GM12875 (cell line): ENCODE results near the gene NLRP3.
"Not testable (repeated sequence)": the region's sequence is repeated elsewhere in the genome, so short reads cannot be mapped to it uniquely, and the experiment has no call there.

Experiments
- H3K4me3 ChIP-seq: one replicate; pipeline ENCODE4 v1.5.1; 2011; ENCODE audit warnings: low read depth, low read length, control low read depth
- TF ChIP-seq, protein P1 (sequence below): IDR thresholded peaks from 2 replicates; pipeline ENCODE4 v1.5.1; 2011; ENCODE audit warnings: low read depth, mild to moderate bottlenecking, control low read depth, inconsistent platforms, low read length, moderate library complexity, borderline replicate concordance; ENCODE audit not compliant: insufficient read depth

Gene NLRP3

DNA sequence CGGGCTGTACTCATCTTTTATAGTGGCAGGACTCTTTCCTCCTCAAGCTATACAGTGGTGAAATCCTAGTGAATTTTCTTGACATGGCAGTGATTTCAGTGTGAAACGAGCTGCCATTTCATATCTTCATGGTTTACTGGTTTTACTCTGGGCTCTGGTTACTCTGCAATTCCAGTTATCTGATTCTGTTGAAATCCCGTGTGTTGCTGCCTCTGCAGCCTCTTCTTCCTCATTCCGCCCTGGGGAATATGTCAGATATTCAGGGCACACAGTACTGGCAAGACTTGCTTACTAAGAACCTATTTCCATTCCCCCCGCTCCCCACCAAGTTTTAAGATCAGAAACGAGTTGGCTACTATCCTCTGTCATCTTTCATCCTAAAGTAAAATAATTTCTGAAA, 49.8 kb downstream of the NLRP3 start:
- TF ChIP-seq, protein P1, sequence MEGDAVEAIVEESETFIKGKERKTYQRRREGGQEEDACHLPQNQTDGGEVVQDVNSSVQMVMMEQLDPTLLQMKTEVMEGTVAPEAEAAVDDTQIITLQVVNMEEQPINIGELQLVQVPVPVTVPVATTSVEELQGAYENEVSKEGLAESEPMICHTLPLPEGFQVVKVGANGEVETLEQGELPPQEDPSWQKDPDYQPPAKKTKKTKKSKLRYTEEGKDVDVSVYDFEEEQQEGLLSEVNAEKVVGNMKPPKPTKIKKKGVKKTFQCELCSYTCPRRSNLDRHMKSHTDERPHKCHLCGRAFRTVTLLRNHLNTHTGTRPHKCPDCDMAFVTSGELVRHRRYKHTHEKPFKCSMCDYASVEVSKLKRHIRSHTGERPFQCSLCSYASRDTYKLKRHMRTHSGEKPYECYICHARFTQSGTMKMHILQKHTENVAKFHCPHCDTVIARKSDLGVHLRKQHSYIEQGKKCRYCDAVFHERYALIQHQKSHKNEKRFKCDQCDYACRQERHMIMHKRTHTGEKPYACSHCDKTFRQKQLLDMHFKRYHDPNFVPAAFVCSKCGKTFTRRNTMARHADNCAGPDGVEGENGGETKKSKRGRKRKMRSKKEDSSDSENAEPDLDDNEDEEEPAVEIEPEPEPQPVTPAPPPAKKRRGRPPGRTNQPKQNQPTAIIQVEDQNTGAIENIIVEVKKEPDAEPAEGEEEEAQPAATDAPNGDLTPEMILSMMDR: no peak
- no peak overlapping the region for H3K4me3 ChIP-seq

DNA sequence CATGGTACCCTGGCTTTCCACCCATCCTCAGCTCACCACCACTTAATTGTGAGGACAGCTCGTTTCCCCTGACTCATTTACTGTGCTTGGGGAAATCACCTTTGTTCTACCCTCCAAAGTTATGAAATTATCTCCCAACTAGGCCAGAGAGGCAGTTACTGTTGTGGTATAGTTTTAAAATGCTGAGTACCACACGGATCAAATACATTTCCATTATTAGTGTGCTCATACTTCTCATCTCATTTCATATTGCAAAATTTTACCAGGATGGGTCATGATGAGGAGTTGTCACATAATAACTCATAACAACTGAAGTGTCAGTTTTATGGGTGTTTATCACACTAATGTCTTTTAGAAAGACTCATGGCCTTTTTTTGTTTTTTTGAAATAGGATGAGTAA, 51.2 kb downstream of the NLRP3 start:
- TF ChIP-seq, protein P1: no peak
- H3K4me3 ChIP-seq: no peak overlapping the region

DNA sequence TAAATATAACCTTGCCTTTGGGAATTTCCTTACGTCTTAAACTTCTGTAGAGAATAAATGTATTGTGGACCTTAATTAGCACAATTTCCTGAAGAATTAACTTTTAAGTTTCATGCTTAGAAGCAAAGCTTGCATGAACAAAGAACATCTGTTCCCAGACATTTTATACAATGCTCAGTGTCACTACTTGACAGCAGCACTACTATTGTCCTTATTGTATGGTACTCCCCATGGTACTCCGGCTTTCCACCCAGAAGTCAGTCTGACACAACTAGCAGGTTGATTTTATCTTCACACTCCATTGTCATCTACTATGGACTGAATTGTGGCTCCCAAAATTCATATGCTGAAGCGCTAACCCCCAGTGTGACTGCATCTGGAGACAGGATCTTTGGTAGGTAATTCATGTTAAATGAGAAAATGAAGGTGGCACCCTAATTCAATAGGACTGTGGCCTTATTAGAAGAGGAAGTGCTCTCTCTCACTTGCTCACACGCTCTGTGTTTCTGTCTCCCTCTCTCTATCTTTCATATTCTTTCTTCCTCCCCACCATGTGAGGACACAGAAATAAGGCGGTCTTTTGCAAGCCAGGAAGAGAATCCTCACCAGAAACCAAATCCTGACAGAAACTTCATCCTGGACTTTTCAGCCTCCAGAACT, 52.6 kb downstream of the NLRP3 start:
- no peak overlapping the region for H3K4me3 ChIP-seq
- TF ChIP-seq, protein P1: no peak

DNA sequence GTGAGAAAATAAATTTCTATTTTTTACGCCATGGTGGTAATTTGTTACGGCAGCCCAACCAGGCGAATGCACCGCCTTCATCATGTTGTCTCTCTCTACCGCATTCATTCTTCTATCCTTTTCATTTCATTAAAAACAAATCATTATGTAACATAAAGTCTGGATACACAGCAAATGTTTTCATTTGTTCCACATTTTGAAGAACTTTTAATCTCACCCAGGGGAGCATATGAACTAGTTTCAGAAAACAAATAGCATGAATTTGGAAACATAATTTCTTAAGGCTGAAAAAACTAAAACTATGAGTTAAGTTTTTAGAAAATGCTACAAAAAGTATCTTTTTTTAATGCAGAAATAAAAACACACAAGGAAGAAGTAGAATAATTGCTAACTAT, 53.2 kb downstream of the NLRP3 start:
- H3K4me3 ChIP-seq: no peak overlapping the region
- TF ChIP-seq, protein P1: no peak

DNA sequence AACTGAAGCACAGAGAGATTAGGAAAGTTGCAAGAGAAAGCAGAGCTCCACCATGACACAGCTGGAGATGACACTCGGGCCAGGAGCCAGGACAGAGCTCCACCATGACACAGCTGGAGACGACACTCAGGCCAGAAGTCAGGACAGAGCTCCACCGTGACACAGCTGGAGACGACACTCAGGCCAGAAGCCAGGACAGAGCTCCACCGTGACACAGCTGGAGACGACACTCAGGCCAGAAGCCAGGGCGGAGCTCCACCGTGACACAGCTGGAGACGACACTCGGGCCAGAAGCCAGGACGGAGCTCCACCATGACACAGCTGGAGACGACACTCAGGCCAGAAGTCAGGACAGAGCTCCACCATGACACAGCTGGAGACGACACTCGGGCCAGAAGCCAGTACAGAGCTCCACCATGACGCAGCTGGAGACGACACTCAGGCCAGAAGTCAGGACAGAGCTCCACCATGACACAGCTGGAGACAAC, 55.0 kb downstream of the NLRP3 start:
- H3K4me3 ChIP-seq: not testable (repeated sequence)

DNA sequence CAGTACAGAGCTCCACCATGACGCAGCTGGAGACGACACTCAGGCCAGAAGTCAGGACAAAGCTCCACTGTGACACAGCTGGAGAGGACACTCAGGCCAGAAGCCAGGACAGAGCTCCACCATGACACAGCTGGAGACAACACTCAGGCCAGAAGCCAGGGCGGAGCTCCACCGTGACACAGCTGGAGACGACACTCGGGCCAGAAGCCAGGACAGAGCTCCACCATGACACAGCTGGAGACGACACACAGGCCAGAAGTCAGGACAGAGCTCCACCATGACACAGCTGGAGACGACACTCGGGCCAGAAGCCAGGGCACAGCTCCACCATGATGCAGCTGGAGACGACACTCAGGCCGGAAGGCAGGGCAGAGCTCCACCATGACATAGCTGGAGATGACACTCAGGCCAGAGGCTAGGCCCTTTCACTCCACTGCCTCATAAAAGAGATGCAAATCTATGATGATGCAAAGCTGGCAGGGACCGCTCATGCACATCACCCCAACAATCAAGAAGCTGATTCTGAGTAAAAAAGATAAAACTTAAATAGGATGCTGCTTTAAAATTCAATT, 55.6 kb downstream of the NLRP3 start:
- TF ChIP-seq, protein P1: no peak
- no peak overlapping the region for H3K4me3 ChIP-seq

DNA sequence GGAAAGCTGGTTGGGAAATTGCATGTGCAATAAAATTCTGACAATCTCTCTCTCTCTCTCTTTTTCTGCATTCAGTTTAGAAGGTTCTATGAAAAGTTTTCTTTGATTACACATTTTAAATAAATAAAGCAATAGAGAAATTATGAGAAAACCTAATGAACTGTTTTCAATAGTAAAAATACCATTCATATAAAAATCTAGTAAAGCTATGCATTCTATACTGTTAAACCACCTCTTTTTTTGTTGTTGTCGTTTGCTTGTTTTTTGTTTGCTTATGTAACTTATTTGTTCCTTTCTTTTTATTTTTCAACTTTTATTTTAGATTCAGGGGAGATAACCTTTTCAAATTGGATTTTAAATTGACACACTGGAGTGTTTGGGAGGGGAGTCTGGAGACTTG, 56.1 kb downstream of the NLRP3 start:
- TF ChIP-seq, protein P1: no peak
- H3K4me3 ChIP-seq: no peak overlapping the region

DNA sequence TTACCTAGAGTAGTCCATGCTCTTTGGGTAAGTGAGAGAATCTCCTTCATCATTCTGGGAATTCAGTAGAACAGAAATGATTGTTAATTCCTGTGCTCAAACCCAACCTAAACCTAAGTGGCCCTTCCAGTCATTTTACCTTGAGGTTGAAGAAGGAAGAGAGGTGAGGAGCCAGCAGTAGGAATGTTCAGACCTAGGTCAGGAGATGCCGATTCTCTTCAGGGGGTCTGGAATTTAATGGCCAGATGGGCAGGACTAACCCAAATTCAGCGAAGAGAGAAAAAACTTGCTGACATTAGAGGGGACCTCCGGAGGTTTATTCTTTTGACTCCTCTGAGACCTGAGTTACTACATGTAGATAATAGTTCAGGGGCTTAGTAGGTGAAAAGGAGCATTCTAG, 58.4 kb downstream of the NLRP3 start:
- H3K4me3 ChIP-seq: no peak overlapping the region
- TF ChIP-seq, protein P1: no peak
